Right kidney (tissue), 1 donor: Measurements from ENCODE around the gene TRAK1.

Source experiments
- DNase-seq: peaks from one replicate; pipeline ENCODE4 v3.0.0-alpha.2; 2016

Gene TRAK1

DNA sequence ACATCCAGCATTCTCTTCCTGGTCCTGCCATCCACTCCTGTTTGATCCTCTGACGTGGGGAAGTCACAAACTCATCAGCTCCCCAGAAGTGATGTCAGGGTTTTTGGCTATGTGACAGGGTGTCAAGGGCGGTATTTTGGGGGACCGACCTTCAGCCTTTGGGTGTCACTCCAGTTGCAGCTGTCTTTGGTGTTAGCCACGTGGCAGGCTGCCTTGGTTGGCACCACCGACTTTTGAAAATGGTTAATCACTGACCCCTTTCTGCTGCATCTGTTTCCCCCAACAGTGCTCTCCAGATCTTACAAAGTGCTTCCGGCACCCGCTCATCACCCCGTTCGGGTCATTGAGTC, 86.6 kb downstream of the TRAK1 start:
- no peak for DNase-seq

DNA sequence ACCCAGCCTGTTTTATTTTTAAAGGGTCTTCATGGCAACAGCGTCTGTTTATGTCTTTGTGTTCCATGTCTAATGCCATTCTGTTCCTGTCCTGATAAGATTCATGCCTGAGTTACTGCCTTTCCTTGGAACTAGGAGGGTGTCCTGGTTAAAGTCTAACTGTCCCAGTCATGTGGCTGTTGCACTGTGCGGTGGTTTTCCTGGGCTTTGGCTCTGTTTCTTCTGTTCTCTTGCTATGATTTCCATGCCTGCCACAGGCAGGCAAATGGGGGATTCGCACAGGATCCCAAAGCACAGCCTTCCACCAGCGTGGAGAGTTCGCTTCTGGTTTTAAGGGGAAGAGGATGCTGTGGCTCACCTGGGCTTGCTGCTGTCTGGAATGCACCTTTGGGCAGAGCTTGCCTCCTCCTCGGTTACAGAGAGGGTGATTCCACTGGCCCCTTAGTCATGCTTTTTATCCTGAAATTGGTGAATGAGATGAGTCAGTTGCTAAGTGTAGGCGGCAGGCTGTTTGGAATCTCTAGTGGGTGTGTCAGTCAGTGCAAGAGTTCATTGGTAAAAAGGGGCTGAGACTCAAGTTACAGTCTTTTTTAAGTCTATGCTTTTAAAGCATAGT, 88.1 kb downstream of the TRAK1 start:
- DNase-seq = peak; percentile 53

DNA sequence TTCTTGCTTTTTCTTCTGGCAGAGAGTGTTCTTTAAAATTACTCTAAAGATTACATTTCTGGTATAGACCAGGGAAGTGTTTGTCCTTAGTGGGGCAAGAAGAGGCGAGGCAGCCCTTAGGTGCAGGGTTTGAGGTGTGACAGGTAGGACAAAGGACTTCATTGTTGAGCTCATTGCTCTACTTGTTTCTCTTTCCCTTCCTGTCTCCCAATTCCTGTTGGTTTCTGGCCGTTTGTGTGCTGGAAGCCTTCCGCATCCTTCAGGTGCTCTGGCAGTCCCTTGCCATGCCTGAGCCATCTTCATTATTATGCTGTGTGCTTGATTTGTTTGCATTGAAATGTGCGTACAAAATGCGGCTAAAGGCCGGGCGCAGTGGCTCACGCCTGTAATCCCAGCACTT, 89.7 kb downstream of the TRAK1 start:
- no peak for DNase-seq

DNA sequence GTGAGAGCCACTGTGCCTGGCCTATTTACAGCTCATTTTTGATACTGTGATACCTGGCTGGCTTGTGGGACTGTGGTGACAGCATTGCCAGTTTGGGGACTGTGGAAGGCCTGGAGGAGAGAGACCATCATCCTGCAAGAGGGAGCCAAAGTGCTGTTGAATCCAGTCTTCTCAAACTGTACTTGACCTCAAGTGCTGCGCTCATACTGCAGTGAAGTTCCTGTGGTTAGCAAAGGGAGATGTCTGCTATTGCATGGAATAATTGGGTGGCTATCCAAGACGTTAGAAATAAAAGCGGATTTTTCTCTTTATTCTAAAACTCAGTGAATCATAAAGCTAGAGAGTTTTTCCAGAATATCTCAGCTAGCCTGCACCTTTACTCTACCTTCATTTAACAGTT, 91.4 kb downstream of the TRAK1 start:
- DNase-seq = no peak

DNA sequence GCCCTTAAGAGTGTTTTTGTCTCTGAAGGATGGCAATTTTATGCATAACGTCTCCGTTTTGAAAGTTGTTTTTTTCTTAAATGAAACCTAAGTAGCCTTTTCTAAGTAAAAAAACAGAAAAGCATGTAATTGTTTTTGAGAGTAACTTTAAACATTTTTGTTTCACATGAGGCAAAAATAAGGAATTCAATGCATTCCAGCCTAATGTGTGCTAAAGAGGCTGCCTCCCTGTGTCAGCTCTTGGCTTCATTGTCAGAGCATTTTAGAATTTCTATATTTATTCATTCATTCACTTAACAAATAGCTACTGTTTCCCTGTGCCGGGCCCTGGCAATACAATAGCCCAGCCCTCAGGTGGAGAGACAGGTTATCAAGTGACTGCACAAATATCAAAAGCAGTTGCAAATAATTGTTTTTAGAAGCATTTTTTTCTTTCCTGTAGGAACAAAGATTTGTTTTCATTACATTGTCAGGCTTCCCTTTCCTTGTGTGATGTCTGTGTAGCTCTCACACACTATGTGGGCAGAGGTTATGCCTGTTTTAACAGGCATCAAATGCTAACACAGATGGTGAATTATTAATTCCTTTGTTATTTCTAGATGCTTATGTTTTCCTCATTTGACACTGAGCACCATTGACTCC, 93.0 kb downstream of the TRAK1 start:
- no peak for DNase-seq

DNA sequence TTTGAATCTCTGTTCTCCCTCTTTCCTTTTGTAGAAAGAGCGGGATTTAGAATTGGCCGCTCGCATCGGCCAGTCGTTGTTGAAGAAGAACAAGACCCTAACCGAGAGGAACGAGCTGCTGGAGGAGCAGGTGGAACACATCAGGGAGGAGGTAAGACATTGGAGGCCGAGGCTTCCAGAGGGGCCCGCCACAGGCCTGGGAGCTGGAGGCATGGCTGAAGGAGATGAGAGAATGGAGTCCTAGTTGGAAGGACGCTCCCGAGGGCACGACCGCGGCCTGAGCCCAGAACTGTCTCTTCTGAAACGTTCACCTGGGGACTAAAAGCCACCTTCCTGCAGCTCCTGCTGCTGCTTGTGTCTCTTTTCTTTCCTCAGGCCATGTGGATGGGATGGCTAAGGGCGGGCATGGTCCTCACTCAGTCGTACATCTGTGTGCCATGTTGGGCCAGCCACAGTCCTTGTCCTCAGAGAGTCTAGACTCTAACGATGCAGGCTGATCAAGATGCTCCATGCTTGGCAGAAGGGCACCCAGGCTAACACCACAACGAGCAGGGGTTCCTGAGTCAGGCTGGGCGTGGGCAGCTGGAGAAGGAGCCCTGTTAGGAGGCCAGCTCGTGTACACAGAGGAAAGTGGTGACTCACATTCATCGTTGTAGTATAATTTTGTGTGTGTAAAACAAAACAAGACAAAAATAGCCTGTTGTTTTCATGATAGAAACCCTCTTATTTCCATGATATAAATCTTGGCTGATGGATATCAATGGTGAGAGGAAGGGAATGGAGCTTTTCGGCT, 93.7 kb downstream of the TRAK1 start:
- DNase-seq = no peak

DNA sequence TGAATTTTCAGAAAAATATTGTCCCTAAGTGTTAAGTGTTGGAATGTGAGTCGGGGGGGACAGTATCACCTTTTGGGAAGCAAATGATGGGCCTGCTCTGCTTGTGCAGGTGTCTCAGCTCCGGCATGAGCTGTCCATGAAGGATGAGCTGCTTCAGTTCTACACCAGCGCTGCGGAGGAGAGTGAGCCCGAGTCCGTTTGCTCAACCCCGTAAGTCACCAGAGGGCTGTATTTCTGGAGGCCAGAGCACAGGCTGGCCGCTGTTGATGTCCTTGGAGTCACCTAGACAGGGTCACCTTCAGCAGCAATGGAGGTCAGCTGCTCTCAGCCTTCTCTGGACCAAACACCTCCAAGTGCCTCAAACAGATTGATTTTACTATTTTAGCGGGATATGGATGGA, 96.8 kb downstream of the TRAK1 start:
- DNase-seq = no peak

DNA sequence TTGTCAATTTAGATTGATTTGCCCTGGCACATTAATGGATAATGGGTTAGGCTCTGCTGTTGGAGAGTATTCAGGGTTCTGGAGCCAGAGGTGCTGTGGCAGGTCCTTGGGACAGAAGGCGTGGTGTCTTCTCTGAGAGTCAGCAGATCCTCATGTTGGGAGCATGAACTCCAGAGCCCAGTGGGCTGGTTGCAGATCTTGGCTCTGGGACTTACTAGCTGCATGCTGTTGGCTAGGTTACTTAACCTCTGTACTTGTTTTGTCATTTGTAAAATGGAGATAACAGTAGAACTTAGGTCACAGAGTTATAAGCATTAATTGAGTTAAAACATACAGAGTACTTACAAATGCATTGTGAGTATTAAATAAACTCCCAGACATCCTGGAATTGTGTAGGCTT, 97.2 kb downstream of the TRAK1 start:
- DNase-seq = no peak

DNA sequence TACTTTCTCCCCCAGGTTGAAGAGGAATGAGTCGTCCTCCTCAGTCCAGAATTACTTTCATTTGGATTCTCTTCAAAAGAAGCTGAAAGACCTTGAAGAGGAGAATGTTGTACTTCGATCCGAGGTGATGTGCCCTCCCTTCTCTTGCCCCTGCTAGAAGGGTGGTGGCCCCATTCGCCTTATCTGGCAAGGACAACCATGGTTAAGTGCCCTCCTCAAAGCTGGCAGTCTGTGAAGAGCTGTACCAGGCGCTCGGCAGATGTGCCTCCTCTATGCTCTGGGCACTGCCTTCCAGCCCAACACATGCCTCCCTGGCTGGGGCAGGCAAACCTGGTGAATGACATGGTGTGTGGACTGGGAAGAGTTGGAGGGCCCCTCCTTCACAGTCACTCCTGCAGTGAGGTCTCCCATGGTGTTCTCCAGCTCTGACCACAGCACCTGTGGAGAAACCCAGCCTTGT, 97.9 kb downstream of the TRAK1 start:
- no peak for DNase-seq

DNA sequence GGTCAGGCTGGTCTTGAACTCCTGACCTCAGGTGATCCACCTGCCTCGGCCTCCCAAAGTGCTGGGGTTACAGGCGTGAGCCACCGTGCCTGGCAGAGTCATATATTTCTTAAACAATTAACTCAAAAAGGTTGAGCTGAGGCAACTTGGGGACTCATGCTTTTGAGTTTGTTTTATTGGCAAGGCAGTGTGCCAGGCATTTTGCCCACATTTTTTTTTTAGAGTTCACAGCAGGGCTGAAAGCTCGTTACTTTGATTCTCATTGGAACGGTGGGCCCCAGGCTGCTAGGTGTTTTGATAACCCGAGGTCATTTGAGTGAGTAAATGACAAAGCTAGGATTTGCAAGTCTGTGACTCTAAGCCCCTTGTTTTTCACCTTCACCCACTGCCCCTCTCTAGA, 98.6 kb downstream of the TRAK1 start:
- DNase-seq = no peak

DNA sequence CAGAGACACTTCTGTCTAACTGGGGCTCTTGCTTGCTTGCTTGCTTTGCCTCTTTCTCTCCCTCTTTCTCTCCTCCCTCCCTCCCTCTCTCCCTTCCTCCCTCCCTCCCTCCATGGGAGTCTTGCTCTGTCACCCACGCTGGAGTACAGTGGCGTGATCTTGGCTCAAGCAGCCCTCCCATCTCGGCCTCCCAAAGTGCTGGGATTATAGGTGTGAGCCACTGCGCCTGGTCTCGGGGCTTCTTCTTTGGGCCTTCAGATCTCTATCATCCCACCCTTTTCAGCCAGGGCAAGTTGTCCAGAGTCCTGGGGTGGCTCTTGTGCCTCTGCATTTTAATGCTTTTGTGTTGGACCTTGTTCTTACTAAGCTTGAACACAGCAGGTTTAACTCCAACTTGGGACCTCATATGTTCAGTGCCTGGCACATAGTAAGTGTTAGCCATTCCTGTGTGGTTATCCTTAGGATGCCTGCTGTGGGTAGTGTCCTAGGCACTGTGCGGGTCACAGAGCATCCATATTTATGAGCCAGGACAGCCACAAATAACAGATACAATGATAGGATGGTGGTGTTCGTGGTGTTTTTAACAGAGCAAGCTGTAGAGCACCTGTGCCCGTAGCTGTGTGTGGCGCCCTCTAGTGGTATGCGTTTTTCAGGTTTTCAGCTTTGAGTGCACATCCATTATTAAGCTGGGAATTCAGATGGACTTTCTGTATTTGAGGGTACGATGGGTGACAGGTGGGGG, 99.7 kb downstream of the TRAK1 start:
- peak; percentile 47 for DNase-seq

DNA sequence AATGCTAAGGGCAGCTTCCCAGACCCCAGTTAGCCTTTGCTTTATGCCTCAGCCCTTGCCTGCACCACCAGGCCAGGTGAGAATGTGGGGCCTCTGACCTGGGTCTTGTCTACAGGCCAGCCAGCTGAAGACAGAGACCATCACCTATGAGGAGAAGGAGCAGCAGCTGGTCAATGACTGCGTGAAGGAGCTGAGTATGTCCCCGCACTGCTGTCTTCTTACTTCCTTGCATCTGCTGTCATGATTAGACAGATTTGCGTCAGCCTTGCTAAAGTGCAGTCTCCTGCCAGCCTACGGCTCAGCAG, 100.2 kb downstream of the TRAK1 start:
- DNase-seq = no peak

DNA sequence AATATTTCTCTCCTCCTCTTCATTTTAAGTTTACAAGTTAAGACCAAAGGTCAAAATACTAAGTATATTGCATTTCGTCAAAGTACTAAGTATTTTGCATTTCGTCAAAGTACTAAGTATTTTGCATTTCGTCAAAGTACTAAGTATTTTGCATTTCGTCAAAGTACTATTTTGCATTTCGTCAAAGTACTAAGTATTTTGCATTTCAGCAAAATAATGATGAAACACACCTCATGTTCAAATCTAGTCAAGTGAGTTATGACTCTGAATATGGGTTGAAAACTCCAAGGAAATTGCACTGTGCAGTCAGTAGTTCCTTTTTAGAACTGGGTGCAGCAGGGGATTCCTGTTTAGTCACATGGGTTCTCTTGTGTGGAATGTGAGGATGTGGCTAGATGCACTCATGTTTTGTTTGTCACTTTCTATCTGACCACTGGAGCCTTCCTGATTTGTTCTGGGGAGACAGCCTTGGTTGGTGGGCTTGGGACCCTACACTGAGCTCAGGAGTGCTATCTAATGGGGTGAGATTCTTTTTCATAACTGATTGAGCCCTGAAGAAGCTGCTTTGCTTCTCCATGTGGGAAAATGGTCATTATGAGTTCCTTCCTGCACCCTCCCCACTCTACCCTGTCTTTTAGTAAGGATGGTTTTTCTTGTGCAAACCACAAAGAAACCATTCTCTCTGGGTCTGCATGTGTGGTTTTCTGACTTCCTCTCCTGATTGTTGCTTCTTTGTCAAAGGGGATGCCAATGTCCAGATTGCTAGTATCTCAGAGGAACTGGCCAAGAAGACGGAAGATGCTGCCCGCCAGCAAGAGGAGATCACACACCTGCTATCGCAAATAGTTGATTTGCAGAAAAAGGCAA, 101.4 kb downstream of the TRAK1 start:
- no peak for DNase-seq

DNA sequence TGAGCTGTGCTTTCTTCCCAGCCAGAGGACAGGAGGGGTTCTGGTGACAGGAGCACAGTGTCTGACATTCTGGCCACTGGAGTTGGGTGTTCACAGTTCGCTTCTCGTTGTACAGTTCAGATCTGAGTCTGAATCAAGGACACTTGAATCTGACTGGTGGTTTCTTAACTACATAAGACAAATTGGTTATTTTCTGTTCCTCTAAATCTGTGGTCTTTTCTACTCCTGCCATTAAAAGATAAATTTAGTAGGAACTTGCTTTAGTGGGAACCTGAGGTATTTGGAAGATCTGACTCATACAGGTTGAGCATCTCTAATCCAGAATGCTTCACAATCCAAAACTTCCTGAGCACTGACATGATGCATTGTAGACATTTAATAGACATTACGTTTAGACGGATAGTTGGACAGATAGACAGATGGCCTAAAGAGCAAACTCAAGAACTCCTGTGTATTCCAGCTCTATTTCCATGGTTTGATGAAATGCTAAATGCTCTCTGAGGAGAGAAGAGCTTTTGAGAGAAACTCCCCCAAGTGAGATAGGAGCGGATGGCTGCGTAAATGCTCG, 103.9 kb downstream of the TRAK1 start:
- DNase-seq = no peak

DNA sequence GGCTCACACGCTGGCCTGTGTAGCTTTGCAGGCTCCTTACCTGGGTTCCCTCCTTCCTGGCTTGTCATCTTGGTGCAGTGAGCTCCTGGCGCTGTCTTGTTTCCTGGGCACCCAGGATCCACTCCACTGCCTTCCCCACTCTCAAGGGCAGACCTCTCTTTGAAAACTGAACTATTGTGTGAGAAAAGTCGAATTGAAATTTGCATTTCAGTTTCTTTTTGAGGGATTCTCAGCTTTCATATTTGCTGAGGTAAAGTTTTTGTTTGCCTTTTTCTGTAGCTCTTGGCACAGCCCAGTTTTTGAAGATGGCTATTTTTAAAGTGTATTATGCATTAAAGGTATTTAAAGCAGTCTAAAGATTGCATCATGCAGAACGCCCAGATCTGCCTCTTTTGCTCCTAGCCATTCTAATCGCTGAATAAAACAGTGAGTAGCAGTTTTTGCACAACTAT, 104.7 kb downstream of the TRAK1 start:
- no peak for DNase-seq

DNA sequence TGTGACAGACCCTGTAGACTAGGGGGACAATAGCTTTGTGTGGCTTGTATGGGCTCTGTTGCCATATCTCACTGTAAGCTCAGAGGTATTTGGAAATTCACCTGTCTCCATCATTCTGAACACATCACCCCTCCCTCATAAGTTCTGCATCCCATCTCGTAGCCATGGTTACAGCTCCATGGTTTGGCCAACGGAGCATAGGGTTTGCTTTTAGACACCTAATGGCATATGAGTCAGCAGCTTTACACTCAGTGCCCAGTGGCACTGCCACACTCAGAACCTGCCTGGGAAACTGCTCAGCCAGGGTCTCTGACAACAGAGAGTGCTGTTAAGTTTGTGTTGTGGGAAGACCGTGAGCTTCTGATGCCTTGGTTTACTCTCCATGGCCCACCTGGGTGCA, 107.6 kb downstream of the TRAK1 start:
- no peak for DNase-seq

DNA sequence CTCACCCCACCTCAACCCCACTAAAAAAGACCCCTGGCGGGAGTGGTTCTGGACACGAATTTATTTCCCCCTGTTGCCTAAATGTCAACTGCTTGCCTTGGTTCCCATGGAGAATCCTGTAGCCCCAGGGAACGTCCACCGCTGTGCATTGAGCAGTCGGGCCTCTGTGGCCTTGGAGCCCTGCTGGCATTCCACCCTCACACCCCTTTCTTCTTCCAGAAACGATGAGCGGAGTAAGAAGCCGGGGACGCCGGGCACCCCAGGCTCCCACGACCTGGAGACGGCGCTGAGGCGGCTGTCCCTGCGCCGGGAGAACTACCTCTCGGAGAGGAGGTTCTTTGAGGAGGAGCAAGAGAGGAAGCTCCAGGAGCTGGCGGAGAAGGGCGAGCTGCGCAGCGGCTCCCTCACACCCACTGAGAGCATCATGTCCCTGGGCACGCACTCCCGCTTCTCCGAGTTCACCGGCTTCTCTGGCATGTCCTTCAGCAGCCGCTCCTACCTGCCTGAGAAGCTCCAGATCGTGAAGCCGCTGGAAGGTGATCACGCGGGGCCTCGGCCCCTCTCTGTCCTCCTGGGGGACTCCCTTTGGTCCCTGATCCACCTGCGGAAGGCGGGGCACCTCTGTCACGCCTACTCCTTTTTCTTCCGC, 111.2 kb downstream of the TRAK1 start:
- no peak for DNase-seq

DNA sequence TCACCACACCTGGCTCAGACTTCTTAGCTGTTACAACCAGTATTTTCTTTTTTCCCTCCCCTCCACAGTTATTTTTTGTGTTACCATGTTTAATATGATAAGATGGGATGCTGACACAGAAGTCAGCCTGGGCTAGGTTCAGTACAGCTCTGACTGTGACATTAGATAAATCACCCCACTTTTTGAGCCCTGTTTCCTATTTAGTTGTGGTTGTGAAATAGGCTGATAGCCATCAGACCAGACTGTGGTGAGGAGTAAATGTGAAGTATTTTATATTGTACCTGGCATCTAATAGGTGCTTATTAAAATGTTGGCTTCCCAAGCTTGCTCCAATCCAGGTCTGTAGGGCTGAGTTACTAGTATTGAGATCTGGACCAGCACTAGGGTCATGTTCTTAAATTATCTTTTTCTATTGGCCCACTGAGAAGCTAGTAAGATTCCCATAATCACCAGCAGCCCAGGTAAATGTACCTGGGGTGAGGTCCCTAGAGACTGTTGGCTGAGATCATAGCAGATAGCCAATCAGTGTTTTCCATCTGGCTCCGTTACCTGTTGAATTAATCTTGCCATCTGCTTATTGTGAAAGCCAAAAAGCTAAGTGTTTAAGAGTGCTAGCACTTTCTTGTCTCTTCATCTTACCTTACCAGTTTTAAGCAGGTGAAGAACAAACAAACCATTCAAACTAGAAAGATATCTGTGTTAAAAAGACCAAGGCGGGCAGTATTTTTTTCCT, 113.9 kb downstream of the TRAK1 start:
- no peak for DNase-seq

DNA sequence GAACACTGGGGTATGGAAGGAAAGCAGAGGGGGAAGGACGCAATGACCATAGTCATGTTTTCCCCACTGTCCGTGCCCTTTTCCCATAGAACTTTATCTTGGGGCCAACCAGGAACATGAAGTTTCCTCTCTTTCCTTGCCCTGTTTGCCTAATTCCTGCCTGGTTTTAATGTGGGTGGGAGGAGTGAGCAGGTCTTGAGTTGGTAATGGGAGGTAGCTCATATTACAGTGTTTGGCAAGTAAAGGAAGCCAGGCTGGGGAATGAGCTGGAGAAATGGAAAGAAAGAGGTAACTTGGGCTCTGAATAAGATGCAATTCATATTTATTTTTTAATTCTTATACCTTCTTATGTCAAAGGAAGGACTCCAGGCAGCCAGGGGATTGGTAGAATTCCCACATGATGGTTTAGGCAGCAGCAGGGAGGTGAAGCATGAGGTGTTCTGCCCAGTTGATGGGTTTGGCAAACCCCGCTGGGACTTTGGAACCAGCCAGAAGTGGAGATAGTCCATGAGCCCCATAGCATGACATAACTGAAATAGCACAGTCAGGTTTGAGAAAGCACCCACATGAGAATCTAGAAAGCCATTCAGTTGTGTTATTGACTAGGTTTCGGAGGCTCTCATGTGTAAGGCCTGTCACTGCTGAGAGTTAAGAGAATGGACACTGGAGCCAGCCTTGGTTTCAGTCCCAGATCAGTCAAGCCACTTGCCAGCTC, 114.8 kb downstream of the TRAK1 start:
- DNase-seq = no peak

DNA sequence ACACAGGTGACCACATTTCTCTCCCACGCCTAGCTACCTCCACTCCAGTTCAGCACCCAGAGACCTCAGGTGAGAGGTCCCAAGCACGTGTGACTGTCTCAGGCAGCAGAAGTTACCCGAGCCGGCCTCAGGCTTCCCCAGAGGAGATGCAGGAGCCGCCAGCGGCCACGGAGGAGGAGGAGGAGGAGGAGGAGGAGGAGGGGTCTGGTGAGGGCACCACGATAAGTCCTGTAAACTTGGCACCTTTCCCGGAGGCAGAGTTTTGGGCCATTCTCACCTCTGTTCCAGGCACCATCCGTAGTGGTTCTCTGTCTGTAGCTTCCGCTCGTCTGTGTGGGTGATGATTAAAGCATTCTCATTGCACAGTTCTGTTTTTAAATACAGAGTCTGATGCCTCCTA, 118.8 kb downstream of the TRAK1 start:
- DNase-seq = no peak
